HL-60 (cell line): ENCODE results near the gene NBEAL2.

ENCODE experiments used
- GABPA ChIP-seq: IDR thresholded peaks from 2 replicates; pipeline ENCODE4 v1.6.1; 2012; ENCODE audit warnings: low read depth
- POLR2AphosphoS5 ChIP-seq: IDR thresholded peaks from 2 replicates; pipeline ENCODE4 v1.6.1; 2012; ENCODE audit warnings: low read depth
- TF ChIP-seq, protein P1 (sequence below): IDR thresholded peaks from one replicate; pipeline ENCODE4 v1.5.1; 2011; ENCODE audit warnings: low read length, control low read depth, inconsistent platforms; ENCODE audit not compliant: insufficient read depth
- TF ChIP-seq, protein P2 (sequence below): IDR thresholded peaks from 2 replicates; pipeline ENCODE4 v1.6.1; 2012; ENCODE audit warnings: low read depth; ENCODE audit not compliant: insufficient replicate concordance

DNA sequence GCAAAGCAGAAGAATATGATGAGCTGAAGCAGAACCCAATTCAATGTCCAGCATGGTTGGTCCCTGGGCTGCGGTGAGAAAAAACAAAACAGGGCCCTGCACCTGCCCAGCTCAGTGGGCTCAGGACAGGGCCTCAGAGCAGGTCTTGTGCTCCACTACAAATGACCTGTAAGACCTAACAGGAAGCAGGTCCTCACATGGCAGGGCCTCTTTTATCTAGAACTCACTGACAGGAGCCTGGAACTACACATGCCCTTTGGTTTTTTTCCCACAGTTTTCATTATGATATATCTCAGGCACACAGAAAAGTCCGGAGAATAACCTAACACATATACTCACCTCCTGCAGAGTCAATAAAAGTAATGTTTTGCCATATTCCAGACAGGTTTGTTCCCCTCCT lies 41.3 kb upstream of the NBEAL2 start:
- TF ChIP-seq, protein P1, sequence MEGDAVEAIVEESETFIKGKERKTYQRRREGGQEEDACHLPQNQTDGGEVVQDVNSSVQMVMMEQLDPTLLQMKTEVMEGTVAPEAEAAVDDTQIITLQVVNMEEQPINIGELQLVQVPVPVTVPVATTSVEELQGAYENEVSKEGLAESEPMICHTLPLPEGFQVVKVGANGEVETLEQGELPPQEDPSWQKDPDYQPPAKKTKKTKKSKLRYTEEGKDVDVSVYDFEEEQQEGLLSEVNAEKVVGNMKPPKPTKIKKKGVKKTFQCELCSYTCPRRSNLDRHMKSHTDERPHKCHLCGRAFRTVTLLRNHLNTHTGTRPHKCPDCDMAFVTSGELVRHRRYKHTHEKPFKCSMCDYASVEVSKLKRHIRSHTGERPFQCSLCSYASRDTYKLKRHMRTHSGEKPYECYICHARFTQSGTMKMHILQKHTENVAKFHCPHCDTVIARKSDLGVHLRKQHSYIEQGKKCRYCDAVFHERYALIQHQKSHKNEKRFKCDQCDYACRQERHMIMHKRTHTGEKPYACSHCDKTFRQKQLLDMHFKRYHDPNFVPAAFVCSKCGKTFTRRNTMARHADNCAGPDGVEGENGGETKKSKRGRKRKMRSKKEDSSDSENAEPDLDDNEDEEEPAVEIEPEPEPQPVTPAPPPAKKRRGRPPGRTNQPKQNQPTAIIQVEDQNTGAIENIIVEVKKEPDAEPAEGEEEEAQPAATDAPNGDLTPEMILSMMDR = no peak
- TF ChIP-seq, protein P2, sequence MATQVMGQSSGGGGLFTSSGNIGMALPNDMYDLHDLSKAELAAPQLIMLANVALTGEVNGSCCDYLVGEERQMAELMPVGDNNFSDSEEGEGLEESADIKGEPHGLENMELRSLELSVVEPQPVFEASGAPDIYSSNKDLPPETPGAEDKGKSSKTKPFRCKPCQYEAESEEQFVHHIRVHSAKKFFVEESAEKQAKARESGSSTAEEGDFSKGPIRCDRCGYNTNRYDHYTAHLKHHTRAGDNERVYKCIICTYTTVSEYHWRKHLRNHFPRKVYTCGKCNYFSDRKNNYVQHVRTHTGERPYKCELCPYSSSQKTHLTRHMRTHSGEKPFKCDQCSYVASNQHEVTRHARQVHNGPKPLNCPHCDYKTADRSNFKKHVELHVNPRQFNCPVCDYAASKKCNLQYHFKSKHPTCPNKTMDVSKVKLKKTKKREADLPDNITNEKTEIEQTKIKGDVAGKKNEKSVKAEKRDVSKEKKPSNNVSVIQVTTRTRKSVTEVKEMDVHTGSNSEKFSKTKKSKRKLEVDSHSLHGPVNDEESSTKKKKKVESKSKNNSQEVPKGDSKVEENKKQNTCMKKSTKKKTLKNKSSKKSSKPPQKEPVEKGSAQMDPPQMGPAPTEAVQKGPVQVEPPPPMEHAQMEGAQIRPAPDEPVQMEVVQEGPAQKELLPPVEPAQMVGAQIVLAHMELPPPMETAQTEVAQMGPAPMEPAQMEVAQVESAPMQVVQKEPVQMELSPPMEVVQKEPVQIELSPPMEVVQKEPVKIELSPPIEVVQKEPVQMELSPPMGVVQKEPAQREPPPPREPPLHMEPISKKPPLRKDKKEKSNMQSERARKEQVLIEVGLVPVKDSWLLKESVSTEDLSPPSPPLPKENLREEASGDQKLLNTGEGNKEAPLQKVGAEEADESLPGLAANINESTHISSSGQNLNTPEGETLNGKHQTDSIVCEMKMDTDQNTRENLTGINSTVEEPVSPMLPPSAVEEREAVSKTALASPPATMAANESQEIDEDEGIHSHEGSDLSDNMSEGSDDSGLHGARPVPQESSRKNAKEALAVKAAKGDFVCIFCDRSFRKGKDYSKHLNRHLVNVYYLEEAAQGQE = no peak
- TF ChIP-seq GABPA = no peak
- no peak for TF ChIP-seq POLR2AphosphoS5
